ENCODE results near the gene C3orf22.

GRCh38 chr3:126548556-126549466 is 9.9 kb downstream of the C3orf22 start:
- TF ChIP-seq, protein P1, sequence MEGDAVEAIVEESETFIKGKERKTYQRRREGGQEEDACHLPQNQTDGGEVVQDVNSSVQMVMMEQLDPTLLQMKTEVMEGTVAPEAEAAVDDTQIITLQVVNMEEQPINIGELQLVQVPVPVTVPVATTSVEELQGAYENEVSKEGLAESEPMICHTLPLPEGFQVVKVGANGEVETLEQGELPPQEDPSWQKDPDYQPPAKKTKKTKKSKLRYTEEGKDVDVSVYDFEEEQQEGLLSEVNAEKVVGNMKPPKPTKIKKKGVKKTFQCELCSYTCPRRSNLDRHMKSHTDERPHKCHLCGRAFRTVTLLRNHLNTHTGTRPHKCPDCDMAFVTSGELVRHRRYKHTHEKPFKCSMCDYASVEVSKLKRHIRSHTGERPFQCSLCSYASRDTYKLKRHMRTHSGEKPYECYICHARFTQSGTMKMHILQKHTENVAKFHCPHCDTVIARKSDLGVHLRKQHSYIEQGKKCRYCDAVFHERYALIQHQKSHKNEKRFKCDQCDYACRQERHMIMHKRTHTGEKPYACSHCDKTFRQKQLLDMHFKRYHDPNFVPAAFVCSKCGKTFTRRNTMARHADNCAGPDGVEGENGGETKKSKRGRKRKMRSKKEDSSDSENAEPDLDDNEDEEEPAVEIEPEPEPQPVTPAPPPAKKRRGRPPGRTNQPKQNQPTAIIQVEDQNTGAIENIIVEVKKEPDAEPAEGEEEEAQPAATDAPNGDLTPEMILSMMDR (conservative IDR thresholded peaks at IDR 0.05; ENCODE audit: low read length) = peak; percentile 49
- no peak for TF ChIP-seq EZH2phosphoT487 (IDR thresholded peaks at IDR 0.05; ENCODE audit: borderline replicate concordance)

All from Loucy (cell line).